ENCODE results near the gene CA5A.
"Not testable (repeated sequence)": the region's sequence is repeated elsewhere in the genome, so short reads cannot be mapped to it uniquely, and the experiment has no call there.

The CA5A gene

GRCh38 chr16:87874639-87875427, 61.5 kb downstream of the CA5A start:
- no peak overlapping the region for H3K4me3 ChIP-seq (ENCODE audit: low read depth, low read length)

DNA sequence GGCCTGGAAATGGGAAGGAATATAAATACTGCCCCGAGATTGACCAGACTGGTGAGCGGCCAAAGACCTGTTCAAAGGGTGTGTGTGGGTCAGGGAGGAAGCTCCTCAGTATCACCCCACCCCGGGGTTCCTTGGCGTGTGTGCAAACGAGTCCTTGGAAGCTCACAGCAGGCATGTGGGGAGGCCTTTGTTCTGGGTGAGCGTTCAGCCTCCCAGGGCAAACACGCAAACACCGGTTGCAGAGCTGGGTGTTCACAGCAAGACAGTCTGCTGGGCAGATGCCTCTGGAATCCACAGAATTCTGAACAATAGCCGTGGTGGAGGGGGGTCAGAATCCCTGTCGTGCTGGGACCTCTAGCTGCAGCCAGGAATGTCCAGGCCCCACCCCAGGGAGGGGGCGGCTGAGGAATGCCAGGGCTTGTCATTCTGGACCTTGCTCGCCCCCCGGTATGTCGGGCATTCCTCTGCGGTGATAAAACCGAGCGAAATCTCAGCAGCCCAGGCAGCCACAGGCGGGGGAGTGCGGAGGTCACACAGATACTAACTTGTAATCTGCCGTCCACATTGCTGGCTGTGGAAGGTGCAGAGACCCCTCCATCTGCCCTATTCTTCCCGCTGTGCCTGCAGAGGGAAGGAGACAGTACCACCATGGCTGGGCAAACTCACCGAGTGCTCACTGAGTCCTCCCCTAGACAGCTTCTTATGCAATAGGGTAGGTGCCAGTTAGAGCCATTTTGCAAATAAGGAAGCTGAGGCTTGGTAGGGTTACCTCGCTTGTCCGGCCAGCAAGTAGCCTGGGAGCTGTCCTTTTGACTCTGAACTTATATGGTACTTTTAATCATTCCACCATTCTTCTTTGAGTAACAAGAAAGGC, 65.7 kb downstream of the CA5A start:
- not testable (repeated sequence) for H3K4me3 ChIP-seq (ENCODE audit: low read depth, low read length)

More at GRCh38 chr16:87874639-87875427, 61.5 kb downstream of the CA5A start:
- TF ChIP-seq, protein P1, sequence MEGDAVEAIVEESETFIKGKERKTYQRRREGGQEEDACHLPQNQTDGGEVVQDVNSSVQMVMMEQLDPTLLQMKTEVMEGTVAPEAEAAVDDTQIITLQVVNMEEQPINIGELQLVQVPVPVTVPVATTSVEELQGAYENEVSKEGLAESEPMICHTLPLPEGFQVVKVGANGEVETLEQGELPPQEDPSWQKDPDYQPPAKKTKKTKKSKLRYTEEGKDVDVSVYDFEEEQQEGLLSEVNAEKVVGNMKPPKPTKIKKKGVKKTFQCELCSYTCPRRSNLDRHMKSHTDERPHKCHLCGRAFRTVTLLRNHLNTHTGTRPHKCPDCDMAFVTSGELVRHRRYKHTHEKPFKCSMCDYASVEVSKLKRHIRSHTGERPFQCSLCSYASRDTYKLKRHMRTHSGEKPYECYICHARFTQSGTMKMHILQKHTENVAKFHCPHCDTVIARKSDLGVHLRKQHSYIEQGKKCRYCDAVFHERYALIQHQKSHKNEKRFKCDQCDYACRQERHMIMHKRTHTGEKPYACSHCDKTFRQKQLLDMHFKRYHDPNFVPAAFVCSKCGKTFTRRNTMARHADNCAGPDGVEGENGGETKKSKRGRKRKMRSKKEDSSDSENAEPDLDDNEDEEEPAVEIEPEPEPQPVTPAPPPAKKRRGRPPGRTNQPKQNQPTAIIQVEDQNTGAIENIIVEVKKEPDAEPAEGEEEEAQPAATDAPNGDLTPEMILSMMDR (IDR thresholded peaks at IDR 0.05; ENCODE audit: borderline replicate concordance, insufficient read depth, low read depth, low read length): no peak

DNA sequence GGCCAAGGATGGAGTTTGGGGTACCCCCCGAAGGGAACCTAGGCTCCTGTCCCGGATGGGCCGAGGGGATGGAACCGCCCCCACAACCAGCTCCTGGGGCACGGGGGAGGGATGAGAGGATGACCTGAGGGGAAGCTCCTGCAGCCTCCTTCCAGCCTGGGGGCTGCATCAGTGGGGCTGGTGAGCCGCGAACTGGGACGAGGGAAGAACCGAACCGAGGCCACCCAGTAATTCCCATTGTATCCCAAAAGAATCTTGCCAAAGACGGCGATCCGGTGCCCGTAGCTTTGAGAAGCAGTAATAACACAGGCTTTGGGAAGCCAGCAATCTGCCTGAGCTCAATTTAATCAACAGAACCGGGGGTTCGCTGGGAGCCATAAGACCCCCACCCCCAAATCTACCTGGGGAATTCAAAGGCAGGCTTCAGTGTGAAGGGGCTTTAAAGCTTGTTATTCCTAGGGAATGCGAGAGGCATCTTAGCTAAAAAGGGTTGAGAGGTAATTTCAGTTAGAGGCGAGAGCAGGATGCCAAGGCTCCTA, 66.4 kb downstream of the CA5A start:
- H3K4me3 ChIP-seq (ENCODE audit: low read depth, low read length): not testable (repeated sequence)

- H3K4me3 ChIP-seq (ENCODE audit: low read depth, low read length): peak within 1 kb of the TSS; percentile 75
Measured at GRCh38 chr16:87869061-87869878, 67.1 kb downstream of the CA5A start, which contains the start of gene SLC7A5. SLC7A5 (minus strand) TSS chr16:87869507; CDS start chr16:87869422, 85 bp downstream.

DNA sequence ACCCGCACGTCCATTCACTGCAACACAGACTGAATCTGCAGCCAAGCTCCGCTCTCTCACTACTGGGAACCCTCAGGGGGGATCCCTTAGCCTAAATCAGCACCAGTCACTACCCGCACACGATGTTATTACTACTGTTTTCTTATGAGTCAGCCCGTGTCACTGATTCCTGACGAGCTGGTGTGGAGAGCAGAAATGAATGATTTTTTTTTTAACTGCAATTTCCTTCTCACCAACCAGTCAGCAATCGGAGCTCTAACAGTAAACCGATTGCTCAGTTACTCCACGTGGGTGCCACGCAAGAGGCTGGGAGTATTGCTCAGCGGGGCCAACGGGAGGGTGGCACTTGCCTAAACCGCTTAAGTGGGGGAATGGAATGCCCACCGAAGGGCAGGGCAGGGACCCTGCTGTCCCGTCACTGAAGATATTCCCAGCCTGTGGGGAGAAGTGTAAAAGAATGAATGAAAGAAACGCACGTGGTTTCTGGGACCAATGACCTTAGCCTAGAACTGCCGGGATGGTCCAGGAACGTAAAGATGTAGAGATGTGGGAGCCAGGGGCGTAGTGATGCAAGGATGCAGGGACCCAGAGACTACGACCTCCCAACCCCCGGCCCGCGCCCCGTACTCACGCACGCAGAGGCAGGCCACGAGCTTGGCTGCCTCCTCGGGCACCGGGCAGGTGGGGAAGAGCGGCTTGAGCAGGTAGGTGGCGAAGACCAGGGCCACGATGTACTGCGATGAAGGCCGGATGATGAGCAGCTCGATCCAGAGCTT, 67.9 kb downstream of the CA5A start:
- H3K4me3 ChIP-seq (ENCODE audit: low read depth, low read length): peak overlapping the region; percentile 75

DNA sequence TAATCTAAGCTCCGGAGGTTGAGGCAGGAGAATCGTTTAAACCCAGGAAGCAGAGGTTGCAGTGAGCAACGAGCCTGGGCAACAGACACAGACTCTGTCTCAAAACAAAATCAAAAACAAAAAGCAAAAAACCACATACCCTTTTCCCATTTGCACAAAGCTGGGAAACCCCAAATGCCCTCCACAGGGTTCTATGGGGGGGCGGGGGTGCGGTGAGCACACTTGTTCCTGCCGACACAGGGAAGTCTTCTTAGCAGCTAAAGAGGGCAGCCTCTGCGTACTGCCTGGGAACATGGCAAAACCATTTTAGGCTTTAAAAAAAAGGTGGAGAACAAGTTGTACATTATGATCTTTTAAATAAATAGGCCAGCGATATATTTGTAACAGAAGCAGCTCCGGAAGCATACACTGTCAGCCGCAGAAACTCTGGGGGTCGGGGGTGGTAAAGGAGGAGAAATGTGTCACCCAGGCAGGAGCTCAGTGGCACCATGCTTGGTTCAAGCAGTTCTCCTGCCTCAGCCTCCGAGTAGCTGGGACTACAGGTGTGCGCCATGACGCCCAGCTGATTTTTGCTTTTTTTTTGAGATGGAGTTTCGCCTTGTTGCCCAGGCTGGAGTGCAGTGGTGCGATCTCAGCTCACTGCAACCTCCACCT, 70.3 kb downstream of the CA5A start:
- H3K4me3 ChIP-seq (ENCODE audit: low read depth, low read length): not testable (repeated sequence)

DNA sequence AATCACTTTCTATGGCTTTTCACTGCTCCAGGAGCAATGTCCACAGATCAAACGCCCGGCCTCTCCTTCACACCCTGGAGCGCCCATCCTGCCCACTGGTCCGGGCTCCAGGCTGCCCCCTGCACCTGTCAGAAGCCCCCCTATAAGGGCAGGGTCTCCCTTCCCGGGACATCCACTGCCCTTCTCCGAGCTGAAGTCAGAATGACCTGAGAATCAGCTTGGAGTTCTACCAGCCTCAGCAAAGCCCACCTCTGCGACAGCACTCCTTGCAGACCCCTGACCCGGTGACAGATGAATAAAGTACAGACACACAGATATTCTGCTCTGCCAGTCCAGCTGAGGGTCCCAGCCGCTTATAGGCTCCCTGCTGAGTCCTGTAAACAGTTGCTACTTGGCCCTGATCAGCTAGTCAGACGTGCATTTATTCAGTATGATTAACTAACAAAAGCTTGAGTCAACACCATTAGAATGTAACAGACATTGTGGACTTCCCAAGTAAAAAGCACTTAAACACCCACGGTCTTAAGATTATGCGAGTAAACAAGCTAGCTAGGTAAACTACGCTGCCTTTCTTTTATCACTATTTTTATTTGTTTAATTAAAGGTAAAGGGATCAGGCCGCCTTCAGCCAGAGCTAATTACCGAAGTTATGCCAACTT, 71.9 kb downstream of the CA5A start:
- no peak overlapping the region for H3K4me3 ChIP-seq (ENCODE audit: low read depth, low read length)
- TF ChIP-seq, protein P1 (IDR thresholded peaks at IDR 0.05; ENCODE audit: borderline replicate concordance, insufficient read depth, low read depth, low read length): no peak

- H3K4me3 ChIP-seq (ENCODE audit: low read depth, low read length): not testable (repeated sequence)
Measured at GRCh38 chr16:87863327-87863635, 73.0 kb downstream of the CA5A start.

- not testable (repeated sequence) for H3K4me3 ChIP-seq (ENCODE audit: low read depth, low read length)
Measured at GRCh38 chr16:87862597-87863326, 73.6 kb downstream of the CA5A start.

DNA sequence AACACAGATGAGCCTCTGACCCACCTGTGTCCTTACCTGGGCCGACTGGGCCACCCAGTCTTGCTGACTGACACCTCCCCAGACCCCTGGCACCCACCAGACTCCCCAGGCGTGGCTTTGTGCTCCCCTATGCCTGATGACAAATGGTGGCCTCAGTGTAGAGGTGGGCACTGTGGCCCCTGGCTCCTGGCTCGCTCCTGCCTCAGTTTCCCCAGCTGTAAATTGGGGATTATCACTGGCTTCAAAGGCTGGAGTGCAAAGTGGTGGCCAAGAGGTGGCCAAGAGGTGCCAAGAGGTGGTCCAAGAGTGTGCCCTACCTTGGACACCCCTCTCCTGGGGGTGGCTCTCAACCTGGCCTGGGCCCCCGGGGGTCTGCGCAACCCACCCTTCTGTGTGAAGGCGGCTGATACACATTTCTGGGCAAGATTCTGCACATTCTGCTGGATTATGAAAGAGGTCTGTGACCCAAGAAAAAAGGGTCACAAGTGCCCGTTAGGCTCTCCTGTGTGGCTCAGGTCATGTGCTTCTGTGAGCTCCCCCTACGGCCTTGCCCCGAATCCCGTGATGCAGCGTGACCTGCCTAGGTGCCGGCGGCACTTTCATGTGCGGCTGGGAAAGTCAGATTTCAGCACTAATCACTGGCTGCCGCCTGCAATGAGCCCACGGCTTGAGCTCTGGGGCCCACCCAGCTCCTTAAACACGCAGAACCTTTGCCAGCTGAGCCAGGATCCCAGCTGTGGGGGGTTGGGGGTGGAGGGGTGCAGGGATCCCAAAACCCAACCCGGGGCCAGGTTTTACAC, 74.8 kb downstream of the CA5A start:
- not testable (repeated sequence) for H3K4me3 ChIP-seq (ENCODE audit: low read depth, low read length)

All from GM12875 (cell line).